Measurements from ENCODE around the gene TBC1D9B.

Gene TBC1D9B

DNA sequence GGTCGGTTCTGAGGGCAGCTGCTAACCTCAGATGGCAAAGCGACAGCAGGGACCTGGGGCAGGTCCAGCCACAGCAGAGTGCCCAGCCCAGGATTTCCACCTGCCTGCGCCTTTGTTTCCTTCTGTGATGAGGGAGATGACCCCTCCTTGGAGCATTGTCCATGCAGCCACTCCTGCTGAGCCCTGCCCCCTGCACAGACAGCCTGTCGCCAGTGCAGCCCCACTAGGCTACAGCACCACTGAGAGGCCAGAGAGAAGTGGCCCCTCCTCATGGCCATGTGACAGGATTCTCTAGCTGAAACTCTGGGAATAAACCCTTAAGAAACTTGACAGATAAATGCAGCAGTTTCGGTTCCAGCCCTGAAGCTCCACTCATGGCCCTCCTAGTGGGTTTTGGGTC is 38.6 kb downstream of the TBC1D9B start:
- TF ChIP-seq, protein P1, sequence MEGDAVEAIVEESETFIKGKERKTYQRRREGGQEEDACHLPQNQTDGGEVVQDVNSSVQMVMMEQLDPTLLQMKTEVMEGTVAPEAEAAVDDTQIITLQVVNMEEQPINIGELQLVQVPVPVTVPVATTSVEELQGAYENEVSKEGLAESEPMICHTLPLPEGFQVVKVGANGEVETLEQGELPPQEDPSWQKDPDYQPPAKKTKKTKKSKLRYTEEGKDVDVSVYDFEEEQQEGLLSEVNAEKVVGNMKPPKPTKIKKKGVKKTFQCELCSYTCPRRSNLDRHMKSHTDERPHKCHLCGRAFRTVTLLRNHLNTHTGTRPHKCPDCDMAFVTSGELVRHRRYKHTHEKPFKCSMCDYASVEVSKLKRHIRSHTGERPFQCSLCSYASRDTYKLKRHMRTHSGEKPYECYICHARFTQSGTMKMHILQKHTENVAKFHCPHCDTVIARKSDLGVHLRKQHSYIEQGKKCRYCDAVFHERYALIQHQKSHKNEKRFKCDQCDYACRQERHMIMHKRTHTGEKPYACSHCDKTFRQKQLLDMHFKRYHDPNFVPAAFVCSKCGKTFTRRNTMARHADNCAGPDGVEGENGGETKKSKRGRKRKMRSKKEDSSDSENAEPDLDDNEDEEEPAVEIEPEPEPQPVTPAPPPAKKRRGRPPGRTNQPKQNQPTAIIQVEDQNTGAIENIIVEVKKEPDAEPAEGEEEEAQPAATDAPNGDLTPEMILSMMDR (conservative IDR thresholded peaks at IDR 0.05), result no peak
- TF ChIP-seq ZFX (IDR thresholded peaks at IDR 0.05), result no peak
- H3K27ac ChIP-seq, result no peak overlapping the region

DNA sequence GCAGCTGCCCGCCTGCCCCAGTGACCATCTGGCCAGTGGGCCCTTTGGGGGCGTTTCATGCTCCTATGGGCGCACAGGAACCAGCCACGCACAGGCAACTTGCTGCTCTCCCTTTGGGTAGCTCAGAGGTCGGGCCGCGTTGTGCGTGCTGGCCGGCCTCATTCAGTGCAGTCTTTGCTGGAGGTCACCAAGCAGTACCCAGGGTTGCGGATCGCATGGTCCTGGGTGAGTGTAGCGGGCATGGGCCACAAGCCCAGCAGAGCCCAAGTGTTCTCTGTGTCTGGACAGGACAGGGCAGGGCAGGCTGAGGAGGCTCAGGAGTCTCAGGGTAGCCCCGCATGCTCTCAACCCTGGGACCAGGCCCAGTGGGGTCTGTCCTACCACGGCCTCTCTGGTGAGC is 39.2 kb downstream of the TBC1D9B start:
- TF ChIP-seq, protein P1 (conservative IDR thresholded peaks at IDR 0.05), result no peak
- TF ChIP-seq ZFX (IDR thresholded peaks at IDR 0.05), result no peak
- H3K27ac ChIP-seq, result no peak overlapping the region

DNA sequence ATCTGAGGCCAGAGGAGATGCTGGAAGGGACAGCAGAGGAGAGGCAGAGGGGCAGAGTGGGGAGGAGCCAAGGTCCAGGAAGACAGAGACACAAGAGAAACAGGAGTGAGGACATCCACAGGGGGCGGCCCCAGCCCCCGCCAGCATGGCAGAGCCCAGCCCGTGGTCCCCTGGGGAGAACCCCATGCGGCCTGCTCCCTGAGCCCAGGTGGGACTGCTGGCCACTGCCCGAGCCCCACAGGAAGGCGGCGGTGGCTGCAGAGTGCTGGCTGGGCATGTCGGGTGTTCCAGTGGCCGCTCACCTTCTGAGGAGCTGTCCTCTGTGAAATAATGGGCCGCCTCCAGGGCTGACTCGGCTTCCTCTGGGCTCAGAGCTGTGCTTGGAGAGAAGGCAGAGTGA is 40.2 kb downstream of the TBC1D9B start:
- TF ChIP-seq ZFX (IDR thresholded peaks at IDR 0.05), result no peak
- TF ChIP-seq, protein P1 (conservative IDR thresholded peaks at IDR 0.05), result no peak
- no peak overlapping the region for H3K27ac ChIP-seq

DNA sequence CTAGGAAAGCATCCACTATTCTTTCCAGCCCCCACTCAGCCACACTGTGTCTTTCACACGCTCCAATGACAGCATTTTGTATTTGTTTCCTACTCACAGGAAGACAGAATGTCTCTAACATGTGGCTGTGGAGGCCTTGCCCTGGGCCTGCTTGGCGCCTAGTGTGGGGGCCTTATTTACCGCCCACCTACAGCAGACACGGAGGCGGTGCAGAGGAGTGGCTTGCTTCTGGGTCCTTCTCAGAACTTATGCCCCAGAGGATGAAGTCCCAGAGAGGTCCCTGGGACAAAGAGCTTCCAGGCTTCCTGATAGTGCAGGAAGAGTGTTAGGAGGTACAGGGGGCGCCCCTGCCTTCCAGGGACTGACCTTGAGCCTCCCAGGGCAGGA is 40.6 kb downstream of the TBC1D9B start:
- no peak overlapping the region for H3K27ac ChIP-seq

DNA sequence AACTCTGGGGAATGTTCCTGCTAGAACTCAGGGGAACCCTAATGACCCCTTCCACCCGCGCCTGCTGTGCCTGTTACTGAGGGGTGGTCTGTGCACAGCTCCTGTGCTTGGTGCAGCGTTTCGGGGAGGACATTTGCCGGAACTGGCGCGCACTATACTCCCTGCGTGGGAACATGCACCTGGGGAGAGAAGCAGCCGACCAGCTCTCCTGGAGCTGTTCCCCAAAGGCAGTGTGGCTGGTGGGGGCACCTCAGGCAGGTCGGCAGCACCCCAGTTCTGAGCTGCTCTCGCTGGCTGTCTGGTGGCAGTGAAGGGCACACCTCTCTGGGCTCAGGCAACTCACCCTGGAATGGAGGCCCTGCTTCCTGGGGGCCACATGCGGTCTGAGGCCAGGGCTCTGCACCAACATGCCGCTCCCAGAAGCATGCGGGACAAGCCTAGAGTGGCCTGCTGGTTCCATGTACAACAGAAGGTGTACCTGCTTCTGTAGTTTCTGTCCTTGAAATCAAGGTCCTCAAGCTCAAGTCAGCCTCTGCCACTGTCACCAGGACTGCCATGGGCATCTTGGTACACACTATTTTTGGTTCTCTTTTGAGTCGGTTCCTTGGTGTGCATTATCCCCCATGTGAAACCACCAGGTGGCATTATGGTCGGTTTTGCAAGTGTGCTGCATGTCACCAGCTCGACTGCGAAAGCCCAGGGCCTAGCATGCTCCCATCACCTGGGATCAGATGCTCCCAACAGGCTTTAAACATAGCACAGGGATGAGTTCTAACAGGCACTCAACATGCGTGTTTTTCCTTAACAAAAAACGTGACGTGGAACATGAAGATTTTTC is 41.2 kb downstream of the TBC1D9B start:
- TF ChIP-seq, protein P1 (conservative IDR thresholded peaks at IDR 0.05), result no peak
- no peak for TF ChIP-seq ZFX (IDR thresholded peaks at IDR 0.05)

More for the DNA sequence above, 40.6 kb downstream of the TBC1D9B start:
- TF ChIP-seq ZFX (IDR thresholded peaks at IDR 0.05), result no peak
- TF ChIP-seq, protein P1 (conservative IDR thresholded peaks at IDR 0.05), result no peak

DNA sequence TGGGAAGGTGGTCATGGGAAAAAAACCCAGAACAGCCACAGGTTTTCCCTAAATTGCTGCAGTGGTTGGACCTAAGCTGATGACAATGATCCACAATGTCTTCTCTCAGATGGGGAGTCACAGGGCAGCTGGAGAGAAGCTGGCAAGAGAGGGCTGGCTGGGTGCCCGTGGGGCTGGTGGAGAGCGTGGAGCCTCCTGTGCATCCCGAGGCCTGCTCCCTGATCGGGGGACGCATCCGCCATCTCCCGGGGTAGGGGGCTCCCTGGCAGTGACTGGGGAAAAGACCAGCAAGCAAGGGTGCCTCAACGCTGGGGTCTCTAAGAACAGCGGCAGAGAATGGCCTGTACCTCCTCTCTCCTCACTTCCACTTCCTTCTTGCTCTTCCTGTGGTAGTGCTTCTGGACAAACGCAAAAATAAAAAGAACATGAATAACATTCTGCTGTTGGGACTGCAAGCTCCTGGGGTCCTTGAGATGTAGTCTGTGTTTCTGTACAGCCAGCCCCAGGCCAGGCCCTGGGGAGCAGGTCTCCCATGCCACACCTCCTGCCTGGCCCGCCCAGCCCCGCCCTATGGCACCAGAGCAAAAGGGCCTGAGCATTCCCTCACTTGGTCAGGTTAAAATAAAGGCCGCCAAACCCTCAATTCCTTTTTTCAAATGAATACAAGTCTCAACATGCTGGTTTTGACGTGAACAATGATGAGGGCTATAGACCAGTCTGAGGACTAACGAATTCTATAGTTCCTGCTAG is 42.0 kb downstream of the TBC1D9B start:
- TF ChIP-seq, protein P1 (conservative IDR thresholded peaks at IDR 0.05), result no peak
- TF ChIP-seq ZFX (IDR thresholded peaks at IDR 0.05), result no peak
- no peak overlapping the region for H3K27ac ChIP-seq

More for the DNA sequence above, 41.2 kb downstream of the TBC1D9B start:
- no peak overlapping the region for H3K27ac ChIP-seq

DNA sequence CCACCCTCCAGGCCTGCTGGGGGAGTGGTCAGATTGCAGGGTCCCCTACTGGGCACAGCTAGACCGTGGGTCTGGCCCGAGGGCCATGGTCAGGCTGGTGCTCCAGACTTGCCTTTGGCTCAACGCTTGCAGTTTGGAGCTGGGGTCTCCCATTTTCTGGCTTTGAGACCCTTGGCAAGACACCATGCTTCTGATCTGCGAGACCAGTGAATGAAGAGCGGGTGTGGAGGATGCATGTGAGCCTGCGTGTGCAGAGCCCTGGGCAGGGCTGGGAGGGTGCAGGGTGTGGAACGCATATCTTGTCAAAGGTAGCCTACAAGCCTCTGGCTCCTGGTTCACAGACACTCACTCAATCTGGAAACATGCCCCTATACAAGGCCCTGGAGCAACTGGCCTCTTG is 43.0 kb downstream of the TBC1D9B start:
- H3K27ac ChIP-seq, result no peak overlapping the region
- no peak for TF ChIP-seq ZFX (IDR thresholded peaks at IDR 0.05)
- TF ChIP-seq, protein P1 (conservative IDR thresholded peaks at IDR 0.05), result no peak

All from C4-2B (cell line).